Epithelial cell of prostate (primary cell): Measurements from ENCODE around the gene SYVN1.
"Not testable (repeated sequence)": the region's sequence is repeated elsewhere in the genome, so short reads cannot be mapped to it uniquely, and the experiment has no call there.

Experiments used
- DNase-seq: peaks from one replicate; pipeline ENCODE4 v3.0.0-alpha.2; 2011; ENCODE audit warnings: low read depth, low spot score
- H3K27ac ChIP-seq: fragments of 450-650 bp; 2 replicates; pipeline ENCODE4 v1.5.1; 2017; ENCODE audit warnings: mild to moderate bottlenecking

SYVN1 gene

DNA sequence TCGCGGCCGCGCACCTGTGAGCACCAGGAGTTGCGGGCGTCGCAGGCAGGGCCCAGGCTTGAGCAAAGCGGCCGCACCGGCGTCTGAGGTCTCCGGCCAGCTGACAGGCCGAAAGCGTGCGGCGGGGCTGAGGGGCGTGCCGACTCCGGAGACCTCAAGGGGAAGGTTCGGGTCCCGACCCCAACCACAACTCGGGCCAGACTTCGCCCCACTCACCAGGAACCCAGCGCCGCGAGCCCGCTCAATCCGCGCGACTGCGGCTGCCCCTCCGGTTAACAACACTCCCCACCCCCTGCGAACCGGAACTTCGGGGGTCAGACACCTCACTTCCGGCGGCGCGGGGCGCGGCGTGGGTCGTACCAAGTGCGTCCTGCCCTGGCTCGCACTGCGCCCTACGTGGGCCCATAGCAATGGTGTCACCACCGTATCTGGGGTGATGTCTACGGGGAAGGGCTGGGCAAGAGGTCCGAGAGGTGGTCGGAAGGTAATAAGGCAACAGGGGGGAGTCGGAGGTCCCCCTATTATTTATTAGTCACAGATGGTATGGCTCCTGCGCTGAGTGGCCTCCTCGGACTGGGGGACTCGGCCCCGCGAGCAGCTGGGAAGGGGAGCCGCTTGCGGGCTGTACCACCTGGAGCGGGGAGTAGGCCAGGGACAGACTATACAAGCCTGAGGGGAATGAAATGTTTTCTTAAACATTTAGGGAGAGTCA, at the start of gene SYVN1:
Gene SYVN1, minus strand, starts transcription at position 280 of the 712 bp plus-strand sequence. CDS start 918 bp downstream, outside the sequence.
- peak within 1 kb of the TSS; percentile 97 for H3K27ac ChIP-seq
- no peak for DNase-seq

DNA sequence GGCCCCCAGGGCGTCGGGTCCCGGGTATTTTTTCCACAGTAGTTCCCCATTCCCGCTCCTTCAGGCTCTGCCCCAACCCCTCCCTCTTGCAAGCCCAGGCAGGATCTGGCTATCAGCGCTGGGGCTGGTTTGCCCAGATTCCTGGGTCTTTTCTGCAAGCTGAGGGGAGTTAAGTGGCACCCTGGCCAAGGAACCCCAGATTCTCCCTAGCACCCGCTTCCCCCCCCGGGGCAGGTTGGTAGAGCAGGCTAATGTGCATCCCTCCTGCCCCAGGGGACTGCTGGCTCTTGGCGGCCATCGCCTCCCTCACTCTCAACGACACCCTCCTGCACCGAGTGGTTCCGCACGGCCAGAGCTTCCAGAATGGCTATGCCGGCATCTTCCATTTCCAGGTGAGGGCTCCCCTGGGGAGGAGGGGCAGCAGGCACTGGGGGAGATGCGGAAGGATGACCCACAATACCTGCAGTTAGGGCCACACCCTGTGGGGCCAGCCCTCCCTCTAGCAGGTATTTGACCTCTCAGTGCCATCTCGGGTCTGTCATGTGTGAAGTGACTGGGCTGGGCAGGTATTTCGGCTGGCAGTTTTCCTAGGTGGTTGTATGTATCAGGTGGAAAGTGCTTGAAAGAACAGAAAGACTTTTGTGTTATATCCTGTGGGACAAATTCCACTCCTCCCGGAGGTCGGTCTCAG, 49.0 kb upstream of the SYVN1 start:
- DNase-seq, result peak; percentile 56
- H3K27ac ChIP-seq, result peak overlapping the region; percentile 97

DNA sequence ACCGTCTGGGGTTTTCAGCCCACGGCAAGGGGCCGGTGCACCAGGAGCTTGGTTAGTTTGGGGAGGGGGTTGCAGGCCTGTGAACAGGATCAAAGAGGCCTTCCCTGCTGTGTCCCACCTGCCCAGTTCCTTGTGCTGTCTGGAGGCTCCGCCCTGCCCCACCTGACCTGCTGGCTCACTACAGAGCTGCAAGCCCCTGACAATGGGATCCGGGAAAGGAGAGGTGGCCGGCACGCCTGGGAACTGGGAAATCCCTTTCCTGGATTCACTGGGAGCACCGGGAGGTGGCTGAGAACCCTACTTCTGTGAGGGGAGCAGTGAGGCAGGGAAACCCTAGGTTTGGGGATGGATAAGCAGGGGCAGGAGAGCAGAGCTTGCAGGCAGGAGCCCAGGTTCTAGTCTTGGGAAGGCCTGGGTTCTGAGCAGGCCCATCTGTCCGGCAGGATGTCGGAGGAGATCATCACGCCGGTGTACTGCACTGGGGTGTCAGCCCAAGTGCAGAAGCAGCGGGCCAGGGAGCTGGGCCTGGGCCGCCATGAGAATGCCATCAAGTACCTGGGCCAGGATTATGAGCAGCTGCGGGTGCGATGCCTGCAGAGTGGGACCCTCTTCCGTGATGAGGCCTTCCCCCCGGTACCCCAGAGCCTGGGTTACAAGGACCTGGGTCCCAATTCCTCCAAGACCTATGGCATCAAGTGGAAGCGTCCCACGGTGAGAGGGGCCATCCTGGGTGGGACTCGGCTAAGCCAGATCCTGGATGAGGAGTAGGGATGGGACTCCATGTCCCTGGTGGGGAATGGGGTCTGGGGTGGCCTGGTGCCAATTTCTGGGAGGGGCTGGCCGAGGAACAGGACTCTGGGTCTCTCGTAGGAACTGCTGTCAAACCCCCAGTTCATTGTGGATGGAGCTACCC, 48.2 kb upstream of the SYVN1 start:
- DNase-seq, result no peak
- H3K27ac ChIP-seq, result peak overlapping the region; percentile 97

DNA sequence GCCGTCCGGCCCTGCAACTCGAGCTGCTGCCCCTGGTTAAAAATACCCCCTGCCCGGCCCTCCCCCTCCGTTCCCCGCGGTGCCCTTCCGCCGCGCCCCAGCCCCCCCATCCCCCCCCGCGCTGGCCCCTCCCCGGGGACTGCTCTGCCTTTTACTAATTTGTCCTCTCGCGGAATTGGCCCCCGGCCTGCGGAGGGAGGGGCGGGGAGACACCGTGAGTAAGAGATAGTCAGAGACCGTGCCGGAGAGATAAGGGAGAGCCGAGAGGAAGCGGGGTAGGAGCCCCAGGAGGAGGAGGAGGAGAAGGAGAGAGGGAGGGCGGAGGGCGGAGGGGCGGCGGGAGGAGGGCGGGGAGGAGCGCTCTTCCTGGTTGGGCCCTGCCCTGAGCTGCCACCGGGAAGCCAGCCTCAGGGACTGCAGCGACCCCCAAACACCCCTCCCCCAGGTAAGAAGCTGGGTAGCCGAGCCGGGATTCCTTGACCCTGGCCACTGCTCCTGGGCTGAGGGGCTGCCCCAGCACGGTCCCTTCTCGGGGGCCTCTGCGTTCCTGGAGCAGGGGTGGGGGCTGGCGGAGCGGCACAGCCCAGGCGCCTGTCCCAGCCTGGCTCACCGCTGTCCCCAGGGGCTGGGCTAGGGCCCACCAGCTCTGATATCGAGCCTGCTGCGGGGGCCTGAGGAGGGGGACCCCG, 47.4 kb upstream of the SYVN1 start, which contains the start of gene CAPN1:
Gene CAPN1, plus strand, starts transcription at position 360 of the 689 bp plus-strand sequence. CDS start 774 bp downstream, outside the sequence.
- H3K27ac ChIP-seq, result peak within 1 kb of the TSS; percentile 97
- DNase-seq, result peak; percentile 70

DNA sequence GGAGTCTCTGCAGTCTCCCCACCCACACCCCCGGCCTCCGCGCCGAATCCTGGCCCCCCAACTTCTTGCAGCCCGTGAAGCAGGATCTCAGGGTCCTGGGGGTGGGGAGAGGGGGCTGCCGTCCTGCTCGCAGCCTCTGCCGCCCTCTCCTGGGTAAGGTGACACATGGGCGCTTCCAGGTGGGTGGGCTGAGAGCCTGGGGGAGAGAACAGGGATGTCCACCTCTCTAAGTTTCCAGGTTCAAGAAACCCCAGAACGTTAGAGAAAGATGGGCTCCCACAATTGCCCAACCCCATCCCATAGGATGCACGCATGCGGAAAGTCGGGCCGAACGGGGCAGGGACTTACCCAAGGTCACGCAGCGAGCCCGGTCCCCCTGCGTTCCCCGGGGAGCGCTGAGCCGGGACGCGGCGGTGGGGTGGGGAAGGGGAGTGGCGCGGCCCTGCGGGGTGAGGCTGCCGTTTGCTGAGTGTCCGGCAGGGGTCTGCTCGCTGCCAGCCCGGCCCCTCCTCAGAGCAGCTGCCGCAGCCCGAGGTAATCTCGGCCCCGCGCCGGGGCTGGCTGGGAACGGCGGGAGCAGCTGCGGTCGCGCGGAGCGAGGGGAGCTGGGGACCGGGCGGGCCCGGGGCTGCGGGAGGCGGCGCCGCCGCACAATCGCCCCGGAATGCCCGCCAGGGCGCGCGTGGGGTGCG, 46.7 kb upstream of the SYVN1 start:
- peak overlapping the region; percentile 97 for H3K27ac ChIP-seq
- no peak for DNase-seq

DNA sequence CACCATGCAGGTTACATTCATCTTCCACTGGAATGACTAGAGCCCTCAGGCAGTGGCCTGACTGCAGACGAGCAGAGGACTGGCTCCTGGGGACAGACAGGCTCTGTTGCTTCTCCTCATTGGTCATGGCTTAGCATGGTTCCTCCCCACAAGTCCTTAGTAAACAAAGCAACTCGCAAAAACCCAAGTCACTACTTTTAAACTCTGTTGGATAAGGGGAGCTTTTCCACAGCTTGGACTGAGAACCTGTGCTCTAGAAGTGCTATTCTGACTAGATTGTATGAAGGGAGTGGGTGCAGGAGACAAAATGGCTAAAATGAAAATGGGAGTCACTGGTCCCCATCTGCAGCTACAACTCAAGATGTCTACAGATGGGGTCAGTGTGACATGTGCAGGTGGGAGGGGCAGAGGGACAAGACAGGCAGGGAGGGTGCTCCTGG, 40.3 kb upstream of the SYVN1 start:
- not testable (repeated sequence) for DNase-seq, H3K27ac ChIP-seq

DNA sequence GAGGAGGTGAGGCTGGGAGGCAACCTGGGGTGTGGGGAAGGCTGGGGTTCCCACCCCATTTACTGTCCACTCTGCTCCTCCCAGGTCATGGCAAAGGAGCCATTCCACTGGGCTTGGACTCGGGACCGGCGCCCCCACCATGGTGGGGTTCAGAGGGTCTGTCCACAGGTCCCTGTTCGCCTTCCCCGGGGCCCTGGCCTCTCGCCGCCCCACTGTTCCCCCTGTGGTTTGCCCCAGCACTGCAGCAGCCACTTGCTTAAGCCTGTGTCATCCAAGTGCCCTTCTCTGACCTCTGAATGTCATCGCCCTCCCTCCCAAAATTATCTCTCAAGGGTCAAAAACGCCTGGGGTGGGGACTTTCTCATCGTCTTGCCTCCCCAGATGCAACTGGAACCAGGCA, 38.3 kb upstream of the SYVN1 start:
- H3K27ac ChIP-seq, result no peak overlapping the region
- no peak for DNase-seq

DNA sequence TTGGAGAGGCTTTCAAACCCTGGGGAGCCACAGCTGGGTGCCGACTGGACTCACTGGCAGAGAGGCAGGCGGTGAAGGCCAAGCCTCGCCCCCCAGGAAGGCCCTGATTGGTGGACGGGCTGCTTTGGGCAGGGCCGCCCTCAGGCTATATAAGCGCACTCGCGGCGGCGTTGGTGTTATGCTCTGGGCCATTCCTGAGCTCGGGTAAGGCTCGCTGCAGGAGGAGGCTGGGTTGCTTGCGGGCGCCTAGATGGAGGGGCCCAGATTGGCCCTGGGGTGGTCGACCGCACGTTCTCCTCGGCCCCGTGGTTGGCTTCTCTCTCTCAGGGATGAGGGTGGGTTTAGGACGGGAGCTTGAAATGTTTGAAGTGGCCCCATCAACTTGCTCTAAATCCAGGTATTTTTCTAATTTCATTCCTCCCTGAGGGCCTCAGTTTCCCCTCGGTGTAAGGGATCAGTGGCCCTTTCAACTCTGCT, 35.8 kb upstream of the SYVN1 start, which contains the start of gene SPDYC:
Gene SPDYC, plus strand, starts transcription at position 176 of the 477 bp plus-strand sequence. CDS start 1,125 bp downstream, outside the sequence.
- H3K27ac ChIP-seq, result no peak within 1 kb of the TSS
- no peak for DNase-seq

DNA sequence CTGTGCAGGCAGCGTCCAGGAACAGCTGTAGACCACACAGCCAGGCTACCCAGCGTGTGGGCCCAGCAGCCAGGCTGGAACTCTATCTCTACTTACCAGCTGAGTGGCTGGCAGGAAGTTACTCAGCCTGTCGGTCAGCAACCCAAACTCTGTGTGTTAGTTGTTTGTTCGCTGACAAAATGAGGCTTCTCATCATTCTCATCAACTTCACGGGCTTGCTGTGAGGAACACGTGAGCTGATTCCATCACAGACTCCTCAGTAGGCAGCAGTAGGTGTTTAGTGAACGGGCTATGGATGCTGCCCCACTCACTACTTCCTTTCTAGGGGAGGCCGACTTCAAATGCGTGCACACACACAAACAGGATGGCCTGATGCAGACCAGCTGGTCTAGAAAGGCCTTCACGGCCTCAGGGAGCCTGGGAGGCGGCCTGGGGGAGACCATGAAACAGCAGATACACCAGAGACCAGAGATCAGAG, 34.9 kb upstream of the SYVN1 start:
- DNase-seq, result no peak
- no peak overlapping the region for H3K27ac ChIP-seq

DNA sequence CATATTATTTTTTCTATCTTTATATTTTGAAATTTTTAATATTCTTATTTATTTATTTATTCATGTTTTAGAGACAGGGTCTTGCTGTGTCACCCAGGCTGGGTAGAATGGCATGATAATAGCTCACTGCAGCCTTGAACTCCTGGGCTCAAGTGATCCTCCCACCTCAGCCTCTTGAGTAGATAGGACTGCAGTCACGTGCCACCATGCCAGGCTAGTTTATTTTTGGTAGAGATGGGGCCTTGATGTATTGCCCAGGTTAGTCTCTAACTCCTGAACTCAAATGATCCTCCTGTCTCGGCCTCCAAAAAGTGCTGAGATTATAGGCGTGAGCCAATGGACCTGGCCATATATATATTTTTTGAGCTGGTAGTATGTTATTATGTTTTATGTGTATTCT, 33.3 kb upstream of the SYVN1 start:
- DNase-seq, result no peak
- no peak overlapping the region for H3K27ac ChIP-seq

DNA sequence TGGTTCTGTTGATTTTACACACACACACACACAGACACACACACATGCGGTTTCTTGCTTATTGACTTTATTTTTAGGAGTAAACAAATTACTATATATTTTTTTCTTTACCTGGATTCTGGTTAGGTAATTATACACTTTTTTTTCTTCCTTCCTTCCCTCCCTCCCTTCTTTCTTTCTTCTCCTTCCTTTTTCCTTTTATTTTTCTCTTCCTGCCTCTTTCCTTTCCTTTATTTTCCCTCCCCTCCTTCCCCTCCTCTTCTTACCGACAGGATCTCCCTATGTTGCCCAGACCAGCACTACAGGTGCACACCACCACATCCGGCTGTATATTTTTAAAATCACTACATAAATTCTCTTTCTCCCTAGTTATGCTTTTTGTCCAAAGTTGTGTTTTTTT, 32.6 kb upstream of the SYVN1 start:
- no peak for DNase-seq

DNA sequence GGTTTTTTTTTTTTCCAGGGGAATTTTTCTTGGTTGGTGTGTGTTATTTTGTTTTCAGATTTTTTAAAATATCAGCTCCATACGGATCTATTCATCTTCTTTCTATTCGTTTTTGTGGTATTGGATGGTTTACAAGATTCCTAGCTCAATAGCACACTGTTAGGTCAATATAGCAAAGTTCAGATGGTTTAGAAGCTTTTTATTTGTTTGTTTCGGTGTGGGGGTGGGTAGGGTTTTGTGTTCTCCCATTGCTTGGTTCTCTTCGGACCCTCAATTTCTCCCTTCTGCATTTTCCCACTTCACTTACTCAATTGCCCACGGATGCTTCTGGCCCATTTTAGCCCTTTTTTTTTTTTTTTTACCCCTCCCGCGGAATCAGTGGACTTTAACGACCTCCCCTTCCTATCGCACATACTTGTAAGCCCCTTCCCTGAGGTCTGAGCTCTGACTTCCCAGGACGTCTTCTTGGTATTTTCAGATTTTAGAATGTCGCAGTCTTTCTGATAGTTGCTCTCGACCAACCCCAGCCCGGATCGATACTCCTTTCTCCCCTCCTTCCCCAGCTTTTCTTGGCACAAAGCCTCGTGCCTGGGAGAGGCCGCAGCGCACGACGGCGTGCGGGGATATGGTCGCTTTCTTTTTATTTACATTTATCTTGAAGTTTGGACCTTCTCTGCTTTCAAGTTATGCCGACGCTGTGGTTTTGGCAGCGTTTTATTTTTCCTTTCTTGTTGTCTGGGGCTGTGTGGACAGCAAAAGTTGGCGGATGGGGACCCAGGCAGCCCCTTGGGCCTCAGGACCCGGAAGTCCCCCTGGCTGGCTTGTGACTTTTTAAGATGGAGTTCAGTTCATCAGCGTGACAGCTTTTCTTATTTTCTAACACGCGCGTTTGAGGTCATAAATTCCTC, 31.3 kb upstream of the SYVN1 start:
- no peak overlapping the region for H3K27ac ChIP-seq
- DNase-seq, result no peak

More for the DNA sequence above, 32.6 kb upstream of the SYVN1 start:
- no peak overlapping the region for H3K27ac ChIP-seq

DNA sequence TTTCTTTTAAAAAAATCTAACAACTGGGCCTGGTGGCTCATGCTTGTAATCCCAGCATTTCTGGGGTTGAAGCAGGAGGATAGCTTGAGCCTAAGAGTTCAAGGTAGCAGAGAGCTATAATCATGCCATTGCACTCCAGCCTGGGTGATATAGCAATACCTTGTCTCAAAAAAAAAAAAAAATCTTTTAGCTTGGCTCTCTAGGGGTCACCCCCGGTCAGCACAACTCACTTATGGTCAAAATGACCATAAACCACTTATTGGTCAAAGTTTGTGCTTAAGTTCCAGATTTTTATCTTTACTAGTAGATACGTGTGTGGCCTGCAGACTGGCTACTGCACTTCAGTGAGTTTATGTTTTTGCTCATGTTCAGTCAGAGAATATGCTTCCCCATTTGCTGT, 29.4 kb upstream of the SYVN1 start:
- no peak overlapping the region for H3K27ac ChIP-seq
- DNase-seq, result no peak

DNA sequence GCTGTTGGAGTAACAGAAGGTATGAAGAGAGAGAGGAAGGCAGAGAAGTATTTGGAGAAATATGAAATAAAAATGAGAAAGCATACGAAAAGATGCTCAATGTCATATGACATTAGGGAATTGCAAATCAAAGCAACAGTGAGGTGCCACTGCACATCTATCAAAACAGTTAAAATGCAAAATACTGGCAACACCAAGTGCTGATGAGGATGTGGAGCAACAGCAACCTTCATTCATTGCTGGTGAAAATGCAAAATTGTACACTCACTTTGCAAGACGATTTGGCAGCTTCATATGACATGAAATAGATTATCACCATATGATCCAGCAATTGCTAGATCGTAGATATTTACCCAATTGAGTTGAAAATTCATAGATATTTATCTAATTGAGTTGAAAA, 26.3 kb upstream of the SYVN1 start:
- no peak overlapping the region for H3K27ac ChIP-seq
- DNase-seq, result no peak

DNA sequence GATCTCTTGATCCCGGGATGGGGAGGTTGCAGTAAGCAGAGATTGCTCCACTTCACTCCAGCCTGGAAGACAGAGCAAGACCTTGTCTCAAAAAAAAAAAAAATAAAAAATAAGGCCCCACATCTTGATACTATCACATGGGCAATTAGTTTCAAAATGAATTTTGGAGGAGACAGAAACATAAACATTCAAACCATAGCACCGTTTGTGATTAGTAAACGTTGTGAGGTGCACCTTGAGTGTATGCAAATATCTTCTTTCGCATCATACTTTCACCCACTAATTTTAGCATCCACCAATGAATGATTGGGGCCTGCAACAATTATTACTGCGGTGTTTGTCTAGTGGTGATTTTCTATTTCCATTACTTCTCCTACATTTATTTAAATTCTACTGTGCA, 24.7 kb upstream of the SYVN1 start:
- no peak overlapping the region for H3K27ac ChIP-seq
- DNase-seq, result no peak

DNA sequence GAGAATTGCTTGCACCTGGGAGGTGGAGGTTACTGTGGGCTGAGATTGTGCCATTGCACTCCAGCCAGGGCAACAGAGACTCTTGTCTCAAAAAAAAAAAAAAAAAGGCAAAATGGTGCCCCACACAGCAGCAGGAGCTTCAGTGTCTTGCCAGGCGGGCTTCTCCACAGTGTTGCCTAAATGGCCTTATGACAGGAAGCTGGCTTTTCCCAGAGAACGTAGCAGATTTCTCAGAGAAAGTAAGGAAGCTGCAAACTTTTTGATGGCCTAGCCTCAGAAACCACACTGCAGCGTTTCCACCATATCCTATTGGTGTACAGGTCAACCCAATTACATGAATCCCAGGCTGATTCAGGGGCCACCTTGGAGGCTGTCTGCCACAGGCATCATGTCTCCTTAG, 23.0 kb upstream of the SYVN1 start:
- H3K27ac ChIP-seq, result no peak overlapping the region
- no peak for DNase-seq

DNA sequence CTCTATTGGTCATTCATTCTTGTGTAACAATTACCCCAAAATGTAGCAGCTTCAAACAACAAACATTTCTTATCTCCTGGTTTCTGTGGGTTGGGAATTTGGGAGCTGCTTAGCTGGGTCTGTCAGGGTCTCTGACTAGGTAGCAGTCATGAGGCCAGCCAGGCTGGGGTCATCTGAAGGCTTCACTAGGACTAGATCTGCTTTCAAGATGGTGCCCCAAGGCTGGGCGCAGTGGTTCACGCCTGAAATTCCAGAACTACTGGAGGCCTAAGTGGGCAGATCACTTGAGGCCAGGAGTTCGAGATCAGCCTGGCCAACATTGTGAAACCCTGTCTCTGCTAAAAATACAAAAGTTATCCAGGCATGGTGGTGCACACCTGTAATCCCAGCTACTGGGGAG, 22.6 kb upstream of the SYVN1 start:
- H3K27ac ChIP-seq, result no peak overlapping the region
- DNase-seq, result no peak

DNA sequence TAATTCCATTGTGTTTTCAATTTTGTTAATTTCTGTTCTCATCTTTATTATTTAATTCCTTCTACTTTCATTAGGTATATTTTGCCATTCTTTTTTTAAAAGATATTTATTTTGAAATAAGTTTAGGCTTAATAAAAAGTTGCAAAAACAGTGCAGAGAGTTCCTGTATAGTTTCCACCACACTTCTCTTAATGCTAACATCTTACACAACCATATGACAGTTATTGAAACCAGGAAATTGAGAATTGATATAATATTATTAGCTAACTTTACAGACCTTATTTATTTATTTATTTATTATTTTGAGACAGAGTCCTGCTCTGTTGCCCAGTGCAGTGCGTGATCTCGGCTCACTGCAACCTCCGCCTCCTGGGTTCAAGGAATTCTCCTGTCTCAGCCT, 21.9 kb upstream of the SYVN1 start:
- DNase-seq, result no peak

More for the DNA sequence above, 21.9 kb upstream of the SYVN1 start:
- H3K27ac ChIP-seq, result no peak overlapping the region
